Cardiac muscle cell (in vitro differentiated cells and primary cell): Measurements from ENCODE around the gene SCARF2. TPM values are rescaled to one million over a fixed set of nuclear protein-coding genes. Genes with fewer than 3 reads are reported as not detected.

Experiments used
- DNase-seq, 2 donors: peaks; one replicate each; pipeline versions ENCODE4 v3.0.0 to v3.0.0-alpha.2; 2010 to 2017; ENCODE audit warnings: low read depth in 1 of 2, low spot score in 1 of 2
- H3K27ac ChIP-seq: fragments of 200-600 bp; sonication (generic); 2 replicates; pipeline ENCODE4 v1.5.1; 2016
- H3K27me3 ChIP-seq: fragments of 200-600 bp; sonication (generic); 2 replicates; pipeline ENCODE4 v1.6.0; 2016; ENCODE audit warnings: control low read depth
- H3K36me3 ChIP-seq: fragments of 200-600 bp; sonication (generic); 2 replicates; pipeline ENCODE4 v1.5.1; 2016; ENCODE audit warnings: control low read depth
- H3K4me1 ChIP-seq: fragments of 200-600 bp; sonication (generic); 2 replicates; pipeline ENCODE4 v1.8.1; 2017; ENCODE audit warnings: low read depth, mild to moderate bottlenecking, mixed run types
- H3K4me3 ChIP-seq: fragments of 200-600 bp; sonication (generic); 2 replicates; pipeline ENCODE4 v1.5.1; 2016; ENCODE audit warnings: mild to moderate bottlenecking
- H3K9me3 ChIP-seq: fragments of 200-600 bp; sonication (generic); 2 replicates; pipeline ENCODE4 v1.5.1; 2017; ENCODE audit warnings: low read depth, mild to moderate bottlenecking, control low read depth
- CTCF ChIP-seq: IDR thresholded peaks from 2 replicates; pipeline ENCODE4 v1.5.1; 2012; ENCODE audit warnings: low read depth, mild to moderate bottlenecking, low read length
- polyA plus RNA-seq: library from polyadenylated mRNA; unstranded; fragments of >200 nt; fragmentation: Nextera tagmentation; extraction: Ambion mirVana; gene quantifications from 2 replicates; pipeline ENCODE4 v1.2.1, GENCODE V29; 2016
- total RNA-seq: library from RNA; depleted of rRNA; stranded (reverse); fragments of >200 nt; gene quantifications from 2 replicates; pipeline ENCODE4 v1.2.3, GENCODE V29; 2016

Gene SCARF2
- total and polyA plus RNA-seq, 2 experiments from 2014 or later = 38.0 to 66.1 TPM

GRCh38 chr22:20442485-20443284, 5.1 kb upstream of the SCARF2 start:
- Histone ChIP-seq H3K4me1 (peaks cover 6% of the 10 kb centered on the region), H3K4me3 (no peak overlapping the region), H3K27me3 (no peaks in the 10 kb centered on the region), H3K9me3 (no peaks in the 10 kb centered on the region), H3K36me3 (peaks cover 17% of the 10 kb centered on the region), H3K27ac (no peak overlapping the region)
- no peak for DNase-seq
- no peak for TF ChIP-seq CTCF

- Histone ChIP-seq H3K4me3 (no peak overlapping the region), H3K4me1 (peaks cover 6% of the 10 kb centered on the region), H3K27ac (peak overlapping the region; percentile 14), H3K27me3 (no peaks in the 10 kb centered on the region), H3K36me3 (peaks cover 17% of the 10 kb centered on the region), H3K9me3 (no peaks in the 10 kb centered on the region)
- peak; percentile 42 to 47 for DNase-seq
- no peak for TF ChIP-seq CTCF
Measured at GRCh38 chr22:20441631-20442484, 4.2 kb upstream of the SCARF2 start.

- H3K27me3 ChIP-seq = no peaks in the 10 kb centered on the region
- H3K4me3 ChIP-seq = no peak overlapping the region
- H3K27ac ChIP-seq = no peak overlapping the region
- H3K36me3 ChIP-seq = peaks cover 14% of the 10 kb centered on the region
- H3K9me3 ChIP-seq = no peaks in the 10 kb centered on the region
- H3K4me1 ChIP-seq = peaks cover 6% of the 10 kb centered on the region
- TF ChIP-seq CTCF = no peak
- no peak for DNase-seq
Measured at GRCh38 chr22:20440637-20441591, 3.3 kb upstream of the SCARF2 start.

- no peak overlapping the region for H3K27ac ChIP-seq
- H3K4me1 ChIP-seq = peaks cover 6% of the 10 kb centered on the region
- peaks cover 6% of the 10 kb centered on the region for H3K36me3 ChIP-seq
- no peak overlapping the region for H3K4me3 ChIP-seq
- no peaks in the 10 kb centered on the region for H3K9me3 ChIP-seq
- DNase-seq = no peak
- peaks cover 3% of the 10 kb centered on the region for H3K27me3 ChIP-seq
- no peak for TF ChIP-seq CTCF
Measured at GRCh38 chr22:20439928-20440575, 2.4 kb upstream of the SCARF2 start.

DNA sequence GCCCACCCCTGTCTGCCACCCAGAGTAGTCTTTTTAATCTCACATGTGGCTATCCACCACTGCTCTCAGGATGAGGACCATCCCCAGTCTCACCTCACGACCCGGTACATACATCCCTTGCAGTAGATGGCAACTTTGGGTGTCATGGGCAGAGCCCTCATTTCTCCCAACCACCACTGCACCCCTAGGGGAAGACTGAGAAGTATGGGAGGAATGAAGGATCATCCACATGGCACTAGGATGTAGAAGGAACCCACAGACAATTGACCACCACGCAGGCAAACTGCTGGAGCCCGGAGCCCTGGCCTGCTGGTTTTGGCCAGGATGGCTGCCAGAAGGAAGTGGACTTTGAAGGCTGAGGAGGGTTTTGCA, 1.9 kb upstream of the SCARF2 start:
- no peak for DNase-seq
- Histone ChIP-seq H3K9me3 (no peaks in the 10 kb centered on the region), H3K36me3 (peaks cover 3% of the 10 kb centered on the region), H3K4me3 (no peak overlapping the region), H3K4me1 (peaks cover 6% of the 10 kb centered on the region), H3K27me3 (peaks cover 3% of the 10 kb centered on the region), H3K27ac (no peak overlapping the region)
- no peak for TF ChIP-seq CTCF
